Cardiac muscle cell (in vitro differentiated cells and primary cell): ENCODE results near the gene SLC51B. TPM values are rescaled to one million over a fixed set of nuclear protein-coding genes. Genes with fewer than 3 reads are reported as not detected.

Source experiments
- DNase-seq, 2 donors: peaks; one replicate each; pipeline versions ENCODE4 v3.0.0 to v3.0.0-alpha.2; 2010 to 2017; ENCODE audit warnings: low read depth in 1 of 2, low spot score in 1 of 2
- H3K27ac ChIP-seq: fragments of 200-600 bp; sonication (generic); 2 replicates; pipeline ENCODE4 v1.5.1; 2016
- H3K27me3 ChIP-seq: fragments of 200-600 bp; sonication (generic); 2 replicates; pipeline ENCODE4 v1.6.0; 2016; ENCODE audit warnings: control low read depth
- H3K36me3 ChIP-seq: fragments of 200-600 bp; sonication (generic); 2 replicates; pipeline ENCODE4 v1.5.1; 2016; ENCODE audit warnings: control low read depth
- H3K4me1 ChIP-seq: fragments of 200-600 bp; sonication (generic); 2 replicates; pipeline ENCODE4 v1.8.1; 2017; ENCODE audit warnings: low read depth, mild to moderate bottlenecking, mixed run types
- H3K4me3 ChIP-seq: fragments of 200-600 bp; sonication (generic); 2 replicates; pipeline ENCODE4 v1.5.1; 2016; ENCODE audit warnings: mild to moderate bottlenecking
- H3K9me3 ChIP-seq: fragments of 200-600 bp; sonication (generic); 2 replicates; pipeline ENCODE4 v1.5.1; 2017; ENCODE audit warnings: low read depth, mild to moderate bottlenecking, control low read depth
- polyA plus RNA-seq: library from polyadenylated mRNA; unstranded; fragments of >200 nt; fragmentation: Nextera tagmentation; extraction: Ambion mirVana; gene quantifications from 2 replicates; pipeline ENCODE4 v1.2.1, GENCODE V29; 2016
- total RNA-seq: library from RNA; depleted of rRNA; stranded (reverse); fragments of >200 nt; gene quantifications from 2 replicates; pipeline ENCODE4 v1.2.3, GENCODE V29; 2016
- TF ChIP-seq, protein P1 (sequence below): IDR thresholded peaks from 2 replicates; pipeline ENCODE4 v1.5.1; 2012; ENCODE audit warnings: low read depth, mild to moderate bottlenecking, low read length

Gene SLC51B
- total and polyA plus RNA-seq, 2 experiments from 2014 or later, result not detected

DNA sequence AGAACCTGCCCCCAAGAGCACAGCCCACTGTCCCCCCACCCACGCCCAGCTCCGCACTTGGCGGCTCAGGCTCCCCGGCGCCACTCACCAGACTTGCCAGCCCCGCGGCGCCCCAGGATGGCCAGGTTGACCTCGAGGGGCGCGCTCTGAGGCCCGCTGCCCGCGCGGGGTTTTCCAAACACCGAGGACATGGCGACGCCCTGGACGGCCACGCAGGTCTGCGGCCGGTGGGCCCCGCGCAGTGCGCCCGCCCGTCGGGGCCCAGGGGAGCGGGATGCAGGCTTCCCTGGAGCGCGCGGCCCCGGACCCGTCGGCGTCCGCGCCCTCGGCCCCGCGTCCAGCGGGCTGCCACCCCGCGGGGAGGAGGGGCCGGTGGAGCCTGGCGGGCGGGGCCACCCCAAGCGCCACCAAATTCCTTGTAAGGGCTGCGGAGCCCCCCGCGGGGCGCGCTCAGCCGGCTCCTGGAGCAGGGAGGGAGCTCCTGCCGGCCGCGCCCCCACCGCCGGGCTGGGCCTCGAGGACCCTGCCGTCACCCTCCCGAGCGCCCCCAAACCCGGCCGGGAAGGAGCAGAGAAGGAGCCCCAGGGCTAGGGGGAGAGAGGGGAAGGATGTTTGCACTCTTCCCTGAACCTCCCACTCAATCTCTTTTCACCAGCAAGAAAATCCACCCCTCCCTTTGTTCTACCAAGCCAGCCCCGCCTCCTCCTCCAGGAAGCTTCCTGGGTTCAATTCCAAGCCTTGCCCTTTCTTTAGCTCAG lies 22.6 kb downstream of the SLC51B start, which contains the start of gene RASL12:
TSS of gene RASL12 (minus strand) at position 347 of the 758 bp plus-strand sequence. CDS start at position 191, 156 bp downstream.
- H3K36me3 ChIP-seq, result no peaks in the 10 kb centered on the region
- no peaks in the 10 kb centered on the region for H3K27me3 ChIP-seq
- DNase-seq, result peak in 1 of 2 donors; percentile 47
- no peaks in the 10 kb centered on the region for H3K9me3 ChIP-seq
- H3K27ac ChIP-seq, result no peak within 1 kb of the TSS
- peaks cover 42% of the 10 kb centered on the region for H3K4me1 ChIP-seq
- H3K4me3 ChIP-seq, result peak within 1 kb of the TSS; percentile 24
- TF ChIP-seq, protein P1, sequence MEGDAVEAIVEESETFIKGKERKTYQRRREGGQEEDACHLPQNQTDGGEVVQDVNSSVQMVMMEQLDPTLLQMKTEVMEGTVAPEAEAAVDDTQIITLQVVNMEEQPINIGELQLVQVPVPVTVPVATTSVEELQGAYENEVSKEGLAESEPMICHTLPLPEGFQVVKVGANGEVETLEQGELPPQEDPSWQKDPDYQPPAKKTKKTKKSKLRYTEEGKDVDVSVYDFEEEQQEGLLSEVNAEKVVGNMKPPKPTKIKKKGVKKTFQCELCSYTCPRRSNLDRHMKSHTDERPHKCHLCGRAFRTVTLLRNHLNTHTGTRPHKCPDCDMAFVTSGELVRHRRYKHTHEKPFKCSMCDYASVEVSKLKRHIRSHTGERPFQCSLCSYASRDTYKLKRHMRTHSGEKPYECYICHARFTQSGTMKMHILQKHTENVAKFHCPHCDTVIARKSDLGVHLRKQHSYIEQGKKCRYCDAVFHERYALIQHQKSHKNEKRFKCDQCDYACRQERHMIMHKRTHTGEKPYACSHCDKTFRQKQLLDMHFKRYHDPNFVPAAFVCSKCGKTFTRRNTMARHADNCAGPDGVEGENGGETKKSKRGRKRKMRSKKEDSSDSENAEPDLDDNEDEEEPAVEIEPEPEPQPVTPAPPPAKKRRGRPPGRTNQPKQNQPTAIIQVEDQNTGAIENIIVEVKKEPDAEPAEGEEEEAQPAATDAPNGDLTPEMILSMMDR, result no peak

DNA sequence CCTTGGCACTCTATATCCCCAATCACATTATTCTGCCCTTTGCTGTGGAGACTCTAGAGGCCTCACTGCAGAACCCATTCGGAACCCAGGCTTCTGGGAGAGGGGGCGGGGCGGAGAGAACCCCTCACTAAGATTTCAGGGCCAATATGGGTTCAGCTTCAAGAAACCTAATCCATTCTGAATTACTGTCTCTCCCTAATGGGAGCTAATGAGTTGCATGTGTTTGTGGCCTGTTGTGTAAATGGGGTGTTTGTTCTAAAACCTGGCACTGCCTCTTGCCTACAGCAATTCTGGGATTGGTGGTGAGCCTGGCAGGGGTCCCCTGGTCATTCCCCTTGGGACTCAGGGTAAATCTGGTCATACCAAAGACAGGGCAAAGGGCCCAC lies 23.2 kb downstream of the SLC51B start:
- TF ChIP-seq, protein P1, result no peak
- Histone ChIP-seq H3K36me3 (no peaks in the 10 kb centered on the region), H3K27me3 (no peaks in the 10 kb centered on the region), H3K27ac (no peak overlapping the region), H3K9me3 (no peaks in the 10 kb centered on the region), H3K4me3 (no peak overlapping the region), H3K4me1 (peaks cover 42% of the 10 kb centered on the region)
- no peak for DNase-seq

DNA sequence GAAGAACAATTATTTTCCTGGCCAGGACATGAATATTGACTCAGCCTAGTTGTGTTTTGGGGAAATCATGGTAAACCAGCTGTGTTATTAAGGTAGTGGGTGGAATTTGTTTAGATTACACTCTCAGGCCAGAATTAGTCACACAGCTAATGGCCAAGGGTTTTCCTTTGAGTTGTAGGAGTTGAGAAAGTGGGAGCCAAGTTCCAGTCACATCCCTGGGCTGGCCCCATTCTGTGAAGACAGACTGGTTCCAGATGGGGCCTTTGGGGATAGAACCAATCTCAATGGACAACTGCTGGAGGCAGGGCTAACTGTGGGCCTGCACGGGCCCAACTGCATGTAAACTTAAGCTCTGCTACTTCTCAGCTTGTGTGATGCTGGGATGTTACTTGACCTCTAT lies 24.0 kb downstream of the SLC51B start:
- TF ChIP-seq, protein P1, result no peak
- H3K36me3 ChIP-seq, result no peaks in the 10 kb centered on the region
- H3K4me1 ChIP-seq, result peaks cover 42% of the 10 kb centered on the region
- H3K9me3 ChIP-seq, result no peaks in the 10 kb centered on the region
- peak in 1 of 2 donors; percentile 94 for DNase-seq
- H3K27me3 ChIP-seq, result no peaks in the 10 kb centered on the region
- H3K27ac ChIP-seq, result no peak overlapping the region
- no peak overlapping the region for H3K4me3 ChIP-seq

DNA sequence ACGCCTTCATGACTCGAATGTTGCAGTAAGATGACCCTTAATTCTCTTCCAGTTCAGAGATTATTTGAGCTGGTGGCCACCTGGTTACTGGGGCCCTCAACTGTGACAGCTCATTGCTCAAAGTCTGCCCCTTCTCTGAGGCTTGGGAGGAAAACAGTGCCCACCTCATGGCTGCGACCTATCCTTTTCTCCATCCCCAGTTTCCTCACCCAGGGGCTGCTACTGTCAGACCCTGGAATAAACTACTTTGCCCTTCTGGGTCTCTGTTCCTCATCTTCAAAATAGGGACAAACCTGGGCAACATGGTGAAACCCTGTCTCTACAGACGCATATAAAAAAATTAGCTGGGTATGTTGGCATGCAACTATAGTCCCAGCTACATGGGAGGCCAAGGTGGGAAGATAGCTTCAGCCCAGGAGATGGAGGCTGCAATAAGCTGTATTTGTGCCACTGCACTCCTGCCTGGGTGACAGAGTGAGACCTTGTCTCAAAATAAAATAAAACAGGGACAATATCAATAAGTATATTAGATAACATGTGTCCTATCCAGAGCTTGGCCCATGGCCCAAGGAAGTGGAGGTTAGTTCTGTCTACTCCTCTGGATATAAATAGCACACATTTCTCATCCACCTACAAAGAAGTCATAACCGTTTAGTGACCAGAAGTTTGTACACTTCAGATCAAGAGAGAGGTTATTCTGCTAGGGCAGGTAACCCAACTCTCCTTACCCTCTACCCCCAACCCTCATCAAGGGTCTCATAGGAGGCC lies 24.8 kb downstream of the SLC51B start:
- Histone ChIP-seq H3K27me3 (no peaks in the 10 kb centered on the region), H3K36me3 (no peaks in the 10 kb centered on the region), H3K9me3 (no peaks in the 10 kb centered on the region), H3K4me1 (peaks cover 41% of the 10 kb centered on the region), H3K4me3 (no peak overlapping the region), H3K27ac (no peak overlapping the region)
- TF ChIP-seq, protein P1, result no peak
- DNase-seq, result no peak

DNA sequence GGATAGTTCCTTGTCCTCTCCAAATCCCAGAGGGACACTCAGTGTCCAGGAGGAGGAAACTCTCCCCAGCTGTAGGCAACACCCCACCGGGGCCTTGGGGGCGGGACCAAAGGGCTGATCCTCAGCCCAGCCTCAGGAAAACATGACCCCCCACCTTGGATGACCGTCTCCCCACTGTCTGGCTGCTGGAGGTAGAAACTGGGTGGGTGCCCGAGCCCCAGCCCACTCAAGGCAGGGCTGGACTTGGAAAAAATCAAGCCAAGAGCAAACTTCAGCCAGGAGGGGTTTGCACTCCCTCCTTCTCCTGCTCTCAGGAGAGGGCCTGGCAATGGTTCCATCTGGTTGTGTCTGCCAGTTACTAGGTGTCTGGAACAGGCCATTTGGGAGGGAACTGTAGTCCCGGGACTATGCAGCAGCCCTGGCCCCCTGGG lies 26.2 kb downstream of the SLC51B start:
- Histone ChIP-seq H3K36me3 (no peaks in the 10 kb centered on the region), H3K4me3 (no peak overlapping the region), H3K27ac (no peak overlapping the region), H3K27me3 (no peaks in the 10 kb centered on the region), H3K4me1 (peaks cover 34% of the 10 kb centered on the region), H3K9me3 (no peaks in the 10 kb centered on the region)
- TF ChIP-seq, protein P1, result no peak
- DNase-seq, result peak in 1 of 2 donors; percentile 74
